Measurements from ENCODE around the gene CTNND2. TPM values are rescaled to one million over a fixed set of nuclear protein-coding genes. Genes with fewer than 3 reads are reported as not detected.
"Not testable (repeated sequence)": the region's sequence is repeated elsewhere in the genome, so short reads cannot be mapped to it uniquely, and the experiment has no call there.

The CTNND2 gene
- total RNA-seq, 2 donors from 2014 or later = not detected

DNA sequence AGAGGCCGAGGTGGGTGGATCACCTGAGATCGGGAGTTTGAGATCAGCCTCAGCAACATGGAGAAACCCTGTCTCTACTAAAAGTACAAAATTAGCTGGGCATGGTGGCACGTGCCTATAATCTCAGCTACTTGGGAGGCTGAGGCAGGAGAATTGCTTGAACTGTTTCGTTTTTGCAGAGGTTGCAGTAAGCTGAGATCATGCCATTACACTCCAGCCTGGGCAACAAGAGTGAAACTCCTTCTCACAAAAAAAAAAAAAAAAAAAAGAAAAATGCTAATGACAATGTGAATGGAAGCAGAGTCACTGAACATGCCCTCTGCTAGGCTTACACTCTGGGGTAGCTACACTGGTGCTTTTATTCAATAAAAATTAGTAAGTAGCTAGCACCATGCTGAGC lies 899.7 kb downstream of the CTNND2 start:
- ATAC-seq; DNase-seq (ENCODE audit: low spot score); H3K4me1 Mint-ChIP-seq (ENCODE audit: low read depth in 2 of 2); H3K27ac Mint-ChIP-seq; H3K4me3 Mint-ChIP-seq; H3K9me3 Mint-ChIP-seq; H3K36me3 Mint-ChIP-seq: not testable (repeated sequence)
- H3K27me3 Mint-ChIP-seq = peaks cover 9 to 23% of the 10 kb centered on the region in 2 donors

- Mint-ChIP-seq H3K27ac (no peak overlapping the region), H3K9me3 (no peaks in the 10 kb centered on the region), H3K36me3 (no peaks in the 10 kb centered on the region), H3K4me1 (ENCODE audit: low read depth in 2 of 2) (peaks cover 0 to 3% of the 10 kb centered on the region in 2 donors), H3K4me3 (no peak overlapping the region), H3K27me3 (peaks cover 7 to 17% of the 10 kb centered on the region in 2 donors)
- no peak for DNase-seq (ENCODE audit: low spot score)
- no peak for ATAC-seq
Measured at GRCh38 chr5:11000515-11001353, 903.5 kb downstream of the CTNND2 start.

DNA sequence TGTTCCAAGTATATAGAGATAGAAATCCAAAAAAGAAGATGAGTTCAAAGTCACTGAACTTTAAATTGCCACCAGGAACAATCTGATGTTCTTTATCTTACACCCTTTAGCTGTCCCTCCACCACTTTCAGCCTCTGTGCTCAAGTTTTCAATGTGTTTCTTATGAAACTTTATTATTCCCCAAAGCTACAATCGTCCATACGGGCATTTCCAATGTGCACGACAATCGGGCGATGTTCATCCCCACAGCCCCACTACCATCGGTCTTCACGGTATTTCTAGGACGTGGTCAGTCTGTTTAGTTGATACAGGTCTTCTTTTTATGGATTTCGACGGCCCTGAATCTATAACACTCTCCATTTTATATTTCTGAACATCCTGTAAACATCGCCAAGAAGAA lies 904.5 kb downstream of the CTNND2 start:
- no peak for DNase-seq (ENCODE audit: low spot score)
- no peaks in the 10 kb centered on the region for H3K9me3 Mint-ChIP-seq
- no peak overlapping the region for H3K27ac Mint-ChIP-seq
- ATAC-seq = no peak
- no peak overlapping the region for H3K4me3 Mint-ChIP-seq
- no peaks in the 10 kb centered on the region for H3K36me3 Mint-ChIP-seq
- peaks cover 16 to 17% of the 10 kb centered on the region in 2 donors for H3K27me3 Mint-ChIP-seq
- H3K4me1 Mint-ChIP-seq (ENCODE audit: low read depth in 2 of 2) = peaks cover 0 to 3% of the 10 kb centered on the region in 2 donors

- DNase-seq (ENCODE audit: low spot score) (no peak), ATAC-seq (no peak)
- no peak overlapping the region for H3K27ac Mint-ChIP-seq
- H3K4me1 Mint-ChIP-seq (ENCODE audit: low read depth in 2 of 2) = no peaks in the 10 kb centered on the region
- no peaks in the 10 kb centered on the region for H3K9me3 Mint-ChIP-seq
- H3K36me3 Mint-ChIP-seq = no peaks in the 10 kb centered on the region
- H3K27me3 Mint-ChIP-seq = peaks cover 17 to 18% of the 10 kb centered on the region in 2 donors
- no peak overlapping the region for H3K4me3 Mint-ChIP-seq
Measured at GRCh38 chr5:10995891-10996290, 908.4 kb downstream of the CTNND2 start.

- no peaks in the 10 kb centered on the region for H3K36me3 Mint-ChIP-seq
- H3K27ac Mint-ChIP-seq = no peak overlapping the region
Measured at GRCh38 chr5:10994091-10994986, 909.9 kb downstream of the CTNND2 start.

GRCh38 chr5:10990634-10991033 lies 913.6 kb downstream of the CTNND2 start:
- H3K27me3 Mint-ChIP-seq = peaks cover 26 to 28% of the 10 kb centered on the region in 2 donors
- no peak overlapping the region for H3K27ac Mint-ChIP-seq
- DNase-seq (ENCODE audit: low spot score) = no peak
- H3K36me3 Mint-ChIP-seq = no peaks in the 10 kb centered on the region
- peaks cover 6 to 10% of the 10 kb centered on the region in 2 donors for H3K4me1 Mint-ChIP-seq (ENCODE audit: low read depth in 2 of 2)
- no peak for ATAC-seq
- H3K4me3 Mint-ChIP-seq = no peak overlapping the region
- H3K9me3 Mint-ChIP-seq = no peaks in the 10 kb centered on the region

More at GRCh38 chr5:10994091-10994986, 909.9 kb downstream of the CTNND2 start:
- Mint-ChIP-seq H3K27me3 (peaks cover 17 to 18% of the 10 kb centered on the region in 2 donors), H3K9me3 (no peaks in the 10 kb centered on the region), H3K4me3 (no peak overlapping the region), H3K4me1 (ENCODE audit: low read depth in 2 of 2) (no peaks in the 10 kb centered on the region)
- DNase-seq (ENCODE audit: low spot score) = no peak
- ATAC-seq = no peak

DNA sequence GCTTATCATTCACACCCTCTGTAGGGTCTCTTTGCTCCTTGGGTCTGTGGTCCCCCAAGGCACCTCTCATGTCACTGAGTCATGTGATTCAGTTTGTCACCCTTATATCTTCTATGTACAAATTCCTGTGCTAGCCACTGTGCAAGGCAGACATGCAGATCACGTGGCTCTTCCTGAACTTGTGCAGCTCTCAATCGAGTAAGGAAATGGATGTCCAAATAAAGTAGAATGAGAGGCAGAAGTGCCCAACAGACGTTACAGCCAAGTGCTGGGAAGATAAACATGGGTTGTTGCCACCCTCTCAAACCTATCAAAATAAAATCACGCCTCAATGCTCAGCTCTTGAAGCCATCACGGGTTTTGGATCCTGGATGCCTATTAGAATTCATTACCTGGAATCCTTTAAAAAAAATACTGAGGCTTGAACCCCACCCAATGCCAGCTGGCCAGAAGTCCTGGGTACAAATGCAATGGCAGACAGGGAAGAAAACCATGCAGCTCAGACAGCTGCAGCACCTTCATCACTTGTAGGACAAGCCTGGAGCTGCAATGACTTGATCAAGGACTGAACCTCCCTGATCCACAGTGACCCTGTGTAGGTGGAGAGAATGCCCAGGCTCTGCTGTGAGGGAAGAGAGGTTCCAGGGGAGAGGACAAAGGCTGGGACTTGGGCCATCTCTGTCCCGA lies 914.5 kb downstream of the CTNND2 start:
- peaks cover 6 to 10% of the 10 kb centered on the region in 2 donors for H3K4me1 Mint-ChIP-seq (ENCODE audit: low read depth in 2 of 2)
- peaks cover 17 to 20% of the 10 kb centered on the region in 2 donors for H3K27me3 Mint-ChIP-seq
- H3K36me3 Mint-ChIP-seq = no peaks in the 10 kb centered on the region
- ATAC-seq (peak in 1 of 2 donors; percentile 8), DNase-seq (ENCODE audit: low spot score) (no peak)
- H3K4me3 Mint-ChIP-seq = no peak overlapping the region
- H3K9me3 Mint-ChIP-seq = no peaks in the 10 kb centered on the region
- no peak overlapping the region for H3K27ac Mint-ChIP-seq

GRCh38 chr5:10988622-10989021 lies 915.6 kb downstream of the CTNND2 start:
- H3K4me3 Mint-ChIP-seq = no peak overlapping the region
- H3K4me1 Mint-ChIP-seq (ENCODE audit: low read depth in 2 of 2) = peaks cover 6 to 10% of the 10 kb centered on the region in 2 donors
- no peak for ATAC-seq
- peaks cover 17 to 21% of the 10 kb centered on the region in 2 donors for H3K27me3 Mint-ChIP-seq
- DNase-seq (ENCODE audit: low spot score) = no peak
- H3K27ac Mint-ChIP-seq = no peak overlapping the region
- no peaks in the 10 kb centered on the region for H3K36me3 Mint-ChIP-seq
- no peaks in the 10 kb centered on the region for H3K9me3 Mint-ChIP-seq

- DNase-seq (ENCODE audit: low spot score) (peak; percentile 72), ATAC-seq (peak; percentile 57 to 65)
- no peaks in the 10 kb centered on the region for H3K36me3 Mint-ChIP-seq
- no peak overlapping the region for H3K27ac Mint-ChIP-seq
- no peak overlapping the region for H3K4me3 Mint-ChIP-seq
- peaks cover 6 to 10% of the 10 kb centered on the region in 2 donors for H3K4me1 Mint-ChIP-seq (ENCODE audit: low read depth in 2 of 2)
- H3K27me3 Mint-ChIP-seq = peaks cover 17 to 21% of the 10 kb centered on the region in 2 donors
- H3K9me3 Mint-ChIP-seq = no peaks in the 10 kb centered on the region
Measured at GRCh38 chr5:10987925-10988504, 916.2 kb downstream of the CTNND2 start.

DNA sequence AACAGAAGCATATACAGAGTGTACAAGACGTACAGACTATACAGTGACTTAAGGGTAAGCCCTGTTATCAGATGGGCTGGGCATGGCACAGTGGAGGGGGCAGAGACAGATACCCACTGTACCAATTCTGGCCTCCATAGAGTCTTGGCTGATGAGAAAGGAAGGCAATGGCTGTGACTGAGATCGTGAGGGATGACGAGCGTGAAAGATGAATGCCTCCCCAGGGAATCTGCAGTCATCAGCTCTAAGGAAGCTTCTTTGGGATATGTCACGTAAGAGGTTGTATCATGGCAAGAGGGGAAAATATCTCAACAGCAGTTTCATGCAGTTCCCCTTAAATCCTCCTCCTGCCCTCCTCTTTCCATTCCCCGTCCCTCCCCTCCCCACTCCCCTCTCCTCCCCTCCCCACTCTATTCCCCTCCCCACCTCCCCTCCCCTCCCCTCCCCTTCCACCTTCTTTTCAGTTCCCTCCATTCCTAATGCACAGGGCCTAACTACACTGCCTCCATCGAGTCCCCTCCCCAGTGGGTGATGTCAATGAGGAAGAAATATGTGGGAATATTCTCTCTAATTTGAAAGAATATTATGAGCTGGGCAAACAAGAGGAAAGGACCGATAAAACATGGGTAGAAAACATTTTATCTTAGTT lies 916.8 kb downstream of the CTNND2 start:
- no peak overlapping the region for H3K4me3 Mint-ChIP-seq
- DNase-seq (ENCODE audit: low spot score) (no peak), ATAC-seq (no peak)
- no peak overlapping the region for H3K27ac Mint-ChIP-seq
- no peaks in the 10 kb centered on the region for H3K36me3 Mint-ChIP-seq
- H3K9me3 Mint-ChIP-seq = no peaks in the 10 kb centered on the region
- peaks cover 17 to 21% of the 10 kb centered on the region in 2 donors for H3K27me3 Mint-ChIP-seq
- H3K4me1 Mint-ChIP-seq (ENCODE audit: low read depth in 2 of 2) = peaks cover 6 to 10% of the 10 kb centered on the region in 2 donors

DNA sequence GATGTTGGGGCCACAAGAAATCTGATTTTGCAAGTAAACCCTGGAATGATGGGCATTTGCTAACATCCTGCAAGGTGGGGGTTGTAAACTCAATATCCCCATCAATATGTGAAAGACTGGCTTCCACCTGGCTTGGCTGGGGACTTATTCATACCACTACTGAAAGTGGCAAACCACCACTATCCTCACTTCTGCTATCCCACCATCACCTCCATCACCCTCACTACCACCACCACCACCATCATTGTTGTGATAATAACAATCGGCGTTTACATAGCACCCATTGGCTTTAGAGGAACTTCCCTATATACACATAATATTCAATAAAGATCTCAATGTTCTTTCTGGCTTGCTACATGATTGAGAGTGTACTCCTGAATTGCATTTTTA lies 918.5 kb downstream of the CTNND2 start:
- Mint-ChIP-seq H3K27ac (no peak overlapping the region), H3K27me3 (peaks cover 14 to 21% of the 10 kb centered on the region in 2 donors), H3K36me3 (no peaks in the 10 kb centered on the region), H3K9me3 (no peaks in the 10 kb centered on the region), H3K4me3 (no peak overlapping the region), H3K4me1 (ENCODE audit: low read depth in 2 of 2) (peaks cover 6 to 10% of the 10 kb centered on the region in 2 donors)
- ATAC-seq (no peak), DNase-seq (ENCODE audit: low spot score) (no peak)

- DNase-seq (ENCODE audit: low spot score) (no peak), ATAC-seq (no peak)
- Mint-ChIP-seq H3K27ac (no peak overlapping the region), H3K4me1 (ENCODE audit: low read depth in 2 of 2) (peaks cover 6 to 10% of the 10 kb centered on the region in 2 donors), H3K9me3 (no peaks in the 10 kb centered on the region), H3K4me3 (no peak overlapping the region), H3K36me3 (no peaks in the 10 kb centered on the region), H3K27me3 (peaks cover 14 to 21% of the 10 kb centered on the region in 2 donors)
Measured at GRCh38 chr5:10985091-10985720, 919.0 kb downstream of the CTNND2 start.

Data from natural killer cell treated with Interleukin-12 subunit alpha and Interleukin-12 subunit beta and Interleukin-15 and Interleukin-18, amount 100 ng/mL, for 72 hours (primary cell).